HUES48 (cell line): ENCODE results near the gene CRABP1.

Source experiments
- H3K27ac ChIP-seq: one replicate; pipeline ENCODE4 v1.7.0; 2013; ENCODE audit warnings: low read depth, low read length, inconsistent platforms
- H3K27me3 ChIP-seq: 2 replicates; pipeline ENCODE4 v1.6.1; 2013; ENCODE audit warnings: mild to moderate bottlenecking, low read length; ENCODE audit not compliant: control insufficient read depth, insufficient read depth
- H3K36me3 ChIP-seq: 2 replicates; pipeline ENCODE4 v1.6.1; 2013; ENCODE audit warnings: low read length; ENCODE audit not compliant: control insufficient read depth, insufficient read depth
- H3K4me1 ChIP-seq: 2 replicates; pipeline ENCODE4 v1.6.1; 2013; ENCODE audit warnings: mild to moderate bottlenecking, low read length; ENCODE audit not compliant: control insufficient read depth, insufficient read depth
- H3K4me3 ChIP-seq: 2 replicates; pipeline ENCODE4 v1.5.1; 2013; ENCODE audit warnings: mild to moderate bottlenecking, low read depth, low read length
- H3K9ac ChIP-seq: 2 replicates; pipeline ENCODE4 v1.6.1; 2013; ENCODE audit warnings: mild to moderate bottlenecking, low read depth, low read length, moderate library complexity
- H3K9me3 ChIP-seq: 2 replicates; pipeline ENCODE4 v1.6.1; 2013; ENCODE audit warnings: low read length; ENCODE audit not compliant: control insufficient read depth, insufficient read depth

The CRABP1 gene

DNA sequence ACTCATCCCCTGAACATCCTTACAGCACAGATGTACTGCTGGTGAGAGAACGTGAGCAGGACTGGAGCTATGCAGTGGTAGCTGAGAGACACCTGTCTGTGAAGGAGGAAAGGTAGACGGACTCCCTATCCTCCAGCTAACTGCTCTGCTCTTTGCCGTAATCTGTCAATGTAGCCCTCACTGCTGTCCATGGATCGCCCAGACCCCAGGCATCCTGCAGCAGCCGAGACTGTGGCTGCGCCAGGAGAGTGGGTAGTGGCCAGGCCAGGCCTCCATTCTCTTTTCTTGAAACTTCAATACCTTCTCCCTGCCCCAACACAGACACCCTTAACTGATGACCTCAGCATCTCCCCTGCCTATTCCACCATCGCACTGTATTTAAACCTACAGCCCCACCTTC is 44.5 kb downstream of the CRABP1 start:
- no peaks in the 10 kb centered on the region for H3K36me3 ChIP-seq
- H3K27ac ChIP-seq, result no peak overlapping the region
- H3K4me3 ChIP-seq, result no peak overlapping the region
- H3K9me3 ChIP-seq, result no peaks in the 10 kb centered on the region
- no peaks in the 10 kb centered on the region; the same call in none of the 2 replicates for H3K27me3 ChIP-seq
- no peak overlapping the region for H3K9ac ChIP-seq
- H3K4me1 ChIP-seq, result peaks cover 26% of the 10 kb centered on the region

DNA sequence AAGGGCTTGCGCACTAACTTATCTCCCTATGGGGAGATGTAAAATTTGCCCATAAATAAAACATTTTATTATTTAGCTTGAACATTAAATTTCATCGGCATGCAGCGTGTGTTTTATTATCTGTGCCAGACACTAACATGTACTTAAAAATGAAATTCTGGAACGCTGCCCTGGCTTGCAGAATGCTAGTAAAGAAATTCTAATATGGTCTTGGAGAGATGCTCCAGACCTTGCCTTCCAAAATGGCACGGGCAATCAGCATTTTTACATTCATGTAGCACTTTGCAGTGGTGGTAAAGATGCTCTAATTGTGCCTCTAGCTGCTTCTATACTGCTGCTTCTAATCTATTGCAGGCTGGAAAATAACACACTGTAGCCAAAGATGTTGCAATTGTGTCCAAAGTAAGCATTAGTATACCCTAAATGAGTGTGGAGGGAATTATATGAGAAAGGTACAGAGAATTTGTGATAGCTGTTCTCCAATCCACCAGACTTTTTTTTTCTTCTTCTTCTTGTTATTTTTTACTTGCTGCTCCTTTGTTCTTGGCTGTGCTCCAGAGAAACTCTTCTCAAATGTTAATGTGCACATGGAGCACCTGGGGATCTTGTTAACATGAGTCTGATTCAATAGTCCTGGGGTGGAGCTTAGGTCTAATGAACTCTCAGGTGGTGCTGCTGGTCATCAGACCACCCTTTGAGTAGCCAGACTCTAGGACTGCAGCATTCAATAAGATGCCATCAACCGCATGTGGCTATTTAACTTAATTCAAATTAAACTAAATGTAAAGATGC is 47.3 kb downstream of the CRABP1 start:
- no peak overlapping the region for H3K9ac ChIP-seq
- no peaks in the 10 kb centered on the region for H3K9me3 ChIP-seq
- 0 out of 2 replicates have a peak overlapping the region, but pooled peaks have one; percentile 7 for H3K4me3 ChIP-seq
- peaks cover 33% of the 10 kb centered on the region for H3K4me1 ChIP-seq
- peak overlapping the region; percentile 48 for H3K27ac ChIP-seq
- H3K27me3 ChIP-seq, result no peaks in the 10 kb centered on the region; the same call in none of the 2 replicates
- no peaks in the 10 kb centered on the region for H3K36me3 ChIP-seq

DNA sequence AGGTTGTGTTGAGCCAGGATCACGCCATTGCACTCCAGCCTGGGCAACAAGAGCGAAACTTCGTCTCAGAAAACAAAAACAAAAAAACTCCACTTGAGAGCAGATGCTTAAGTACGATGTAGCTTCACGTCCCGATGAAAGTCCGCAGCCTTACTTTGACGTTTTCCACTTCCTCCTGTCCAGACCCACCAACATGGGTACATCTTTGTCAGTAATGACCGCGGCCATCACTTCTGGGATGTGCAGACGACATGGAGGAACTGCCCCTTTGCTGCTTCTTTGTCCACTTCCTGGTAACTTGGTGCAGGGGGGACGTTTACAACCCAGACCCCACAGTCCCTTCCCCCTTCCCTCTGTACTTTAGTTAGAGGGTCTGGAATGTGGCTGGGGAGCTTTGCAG is 48.7 kb downstream of the CRABP1 start:
- H3K27ac ChIP-seq, result no peak overlapping the region
- no peaks in the 10 kb centered on the region for H3K9me3 ChIP-seq
- H3K27me3 ChIP-seq, result no peaks in the 10 kb centered on the region; the same call in none of the 2 replicates
- H3K9ac ChIP-seq, result no peak overlapping the region
- H3K36me3 ChIP-seq, result no peaks in the 10 kb centered on the region
- peaks cover 39% of the 10 kb centered on the region for H3K4me1 ChIP-seq
- H3K4me3 ChIP-seq, result no peak overlapping the region

DNA sequence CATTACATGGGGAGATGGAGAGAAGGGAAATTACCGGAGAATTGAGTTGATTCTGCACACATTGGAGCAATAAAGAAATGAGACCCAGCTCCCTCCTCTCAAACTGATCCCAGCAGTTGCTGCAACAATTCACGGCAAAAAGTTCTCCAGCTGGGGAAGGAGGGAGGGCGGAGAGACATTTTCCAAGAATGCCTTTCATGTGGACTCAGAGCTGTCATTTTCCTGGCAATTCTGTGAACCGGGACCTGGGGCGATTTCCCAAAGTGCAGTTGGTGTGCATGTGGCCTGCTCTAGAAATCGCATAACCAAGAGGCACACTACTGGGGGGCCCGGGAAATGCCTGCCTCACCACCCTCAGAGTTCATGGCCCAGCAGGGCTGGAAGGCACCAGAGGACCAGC is 49.2 kb downstream of the CRABP1 start:
- H3K27me3 ChIP-seq, result no peaks in the 10 kb centered on the region; the same call in none of the 2 replicates
- no peak overlapping the region for H3K4me3 ChIP-seq
- H3K27ac ChIP-seq, result no peak overlapping the region
- no peaks in the 10 kb centered on the region for H3K9me3 ChIP-seq
- no peak overlapping the region for H3K9ac ChIP-seq
- H3K4me1 ChIP-seq, result peaks cover 43% of the 10 kb centered on the region
- H3K36me3 ChIP-seq, result no peaks in the 10 kb centered on the region

DNA sequence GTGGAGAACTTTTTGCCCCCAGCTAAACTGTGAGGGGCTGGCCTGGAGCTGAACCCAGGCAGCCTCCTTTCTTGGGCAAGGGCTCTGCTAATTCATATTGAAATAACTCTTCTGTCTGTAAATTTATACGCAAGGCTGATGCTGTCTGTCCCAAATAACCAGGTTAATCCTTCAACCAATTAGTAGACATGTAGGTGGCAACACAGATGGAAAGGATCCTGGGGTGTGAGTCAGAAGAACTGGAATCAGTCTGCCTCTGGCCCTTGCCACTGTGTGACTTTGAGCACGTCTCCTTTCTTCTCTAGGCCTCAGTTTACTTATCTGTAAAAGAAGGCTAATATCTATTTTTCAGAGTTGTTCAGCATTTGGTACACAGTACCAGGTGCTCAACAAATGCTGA is 49.6 kb downstream of the CRABP1 start:
- Histone ChIP-seq H3K4me3 (no peak overlapping the region), H3K27ac (no peak overlapping the region), H3K9ac (no peak overlapping the region), H3K36me3 (no peaks in the 10 kb centered on the region), H3K27me3 (no peaks in the 10 kb centered on the region; the same call in none of the 2 replicates), H3K9me3 (no peaks in the 10 kb centered on the region), H3K4me1 (peaks cover 47% of the 10 kb centered on the region)

DNA sequence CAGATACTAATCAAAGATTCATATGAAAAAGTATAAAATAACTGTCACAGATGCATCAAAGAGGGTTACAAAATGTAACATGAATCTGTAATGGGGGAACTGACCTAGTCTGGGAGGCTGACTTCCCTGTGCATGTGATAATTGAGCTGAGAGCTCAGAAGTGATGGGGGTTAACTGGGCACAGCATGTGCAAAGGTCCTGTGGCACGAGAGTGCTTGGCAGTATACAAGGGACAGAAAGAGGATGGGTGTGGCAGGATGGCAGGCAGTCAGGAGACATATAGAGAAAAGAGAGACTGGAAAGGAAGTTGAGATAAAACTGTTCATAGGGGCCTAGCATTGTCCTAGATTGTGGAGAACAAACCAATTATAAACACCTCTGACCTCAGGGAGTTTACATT is 50.1 kb downstream of the CRABP1 start:
- Histone ChIP-seq H3K27me3 (no peaks in the 10 kb centered on the region; the same call in none of the 2 replicates), H3K4me1 (peaks cover 52% of the 10 kb centered on the region), H3K36me3 (no peaks in the 10 kb centered on the region), H3K4me3 (no peak overlapping the region), H3K9me3 (no peaks in the 10 kb centered on the region), H3K27ac (no peak overlapping the region), H3K9ac (no peak overlapping the region)

DNA sequence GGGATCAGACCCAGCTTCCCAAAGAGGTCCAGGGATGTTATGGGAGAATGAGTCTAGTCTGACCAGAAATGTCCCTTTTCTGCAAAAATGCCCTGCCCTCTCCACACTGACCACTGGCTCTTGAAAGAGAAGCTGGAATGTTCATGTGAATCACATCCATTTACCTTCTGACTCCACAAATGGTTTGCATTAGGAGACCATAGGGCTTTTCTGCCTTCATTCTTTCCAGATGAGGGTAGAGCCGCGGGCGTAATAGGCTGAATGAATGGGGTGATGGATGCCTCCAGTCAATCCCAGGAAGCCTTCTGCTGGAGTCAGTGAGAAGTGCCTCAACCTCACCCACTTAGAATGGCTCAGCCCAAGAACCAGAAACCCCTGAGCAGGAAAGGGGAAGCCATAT is 50.7 kb downstream of the CRABP1 start:
- no peak overlapping the region for H3K4me3 ChIP-seq
- H3K9me3 ChIP-seq, result no peaks in the 10 kb centered on the region
- H3K4me1 ChIP-seq, result peaks cover 58% of the 10 kb centered on the region
- no peak overlapping the region for H3K27ac ChIP-seq
- H3K9ac ChIP-seq, result no peak overlapping the region
- no peaks in the 10 kb centered on the region; the same call in none of the 2 replicates for H3K27me3 ChIP-seq
- H3K36me3 ChIP-seq, result no peaks in the 10 kb centered on the region

DNA sequence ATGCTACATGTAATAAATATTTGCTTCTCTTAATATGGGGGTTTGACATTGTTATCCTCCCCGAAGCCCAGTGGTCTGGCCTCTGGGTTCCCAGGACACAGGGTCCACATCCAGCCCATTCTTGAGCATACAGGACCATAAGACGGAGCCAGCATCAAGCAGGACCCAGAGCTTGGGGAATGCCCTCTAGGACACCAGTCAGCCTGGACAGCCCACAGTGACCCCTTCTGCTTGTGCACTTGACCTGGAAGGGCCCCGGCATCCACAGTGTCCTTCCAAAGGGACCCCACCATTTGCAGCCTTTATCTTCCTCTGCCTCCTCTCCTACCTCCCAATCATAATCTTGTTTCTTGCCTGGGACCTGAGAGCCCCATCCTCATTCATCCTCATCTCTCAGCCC is 51.6 kb downstream of the CRABP1 start:
- H3K27ac ChIP-seq, result no peak overlapping the region
- H3K9me3 ChIP-seq, result no peaks in the 10 kb centered on the region
- H3K4me1 ChIP-seq, result peaks cover 55% of the 10 kb centered on the region
- H3K4me3 ChIP-seq, result no peak overlapping the region
- no peaks in the 10 kb centered on the region for H3K36me3 ChIP-seq
- no peak overlapping the region for H3K9ac ChIP-seq
- H3K27me3 ChIP-seq, result no peaks in the 10 kb centered on the region; the same call in 1 of the 2 replicates

DNA sequence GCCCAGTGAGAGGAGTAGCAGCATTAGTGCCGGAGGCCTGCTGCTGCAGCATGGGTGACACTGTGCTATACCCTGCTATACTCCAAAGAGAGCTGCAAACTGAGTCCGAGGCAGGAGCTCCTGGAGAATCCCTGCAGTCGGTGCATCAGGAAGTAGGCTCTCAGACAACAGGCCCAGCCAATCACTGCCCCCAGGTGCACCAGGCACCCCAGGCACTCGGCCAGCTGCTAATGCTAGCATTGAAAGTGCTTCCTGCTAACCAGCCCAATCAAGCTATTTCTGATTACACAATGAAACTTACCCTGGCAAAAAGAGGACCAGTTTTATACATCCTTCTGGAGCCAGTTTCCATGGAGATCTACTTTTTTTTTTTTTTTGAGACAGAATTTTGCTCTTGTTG is 52.3 kb downstream of the CRABP1 start:
- Histone ChIP-seq H3K4me3 (no peak overlapping the region), H3K27ac (no peak overlapping the region), H3K27me3 (no peaks in the 10 kb centered on the region)

DNA sequence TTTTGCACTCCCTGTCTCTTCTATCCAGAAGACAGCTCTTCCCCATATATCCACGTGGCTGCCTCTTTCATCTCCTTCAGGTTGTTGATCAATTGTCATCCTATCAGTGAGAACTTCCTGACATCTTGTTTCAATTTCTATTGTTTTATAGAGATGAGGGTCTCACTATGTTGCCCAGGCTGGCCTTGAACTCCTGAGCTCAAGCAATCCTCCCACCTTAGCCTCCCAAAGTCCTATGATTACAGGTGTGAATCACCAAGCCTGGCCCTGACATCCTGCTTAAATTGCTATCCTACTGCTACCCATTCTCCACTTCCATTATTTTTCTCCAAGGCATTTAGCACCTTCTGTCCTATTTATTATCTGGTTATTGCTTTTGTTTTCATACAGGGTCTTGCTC is 53.0 kb downstream of the CRABP1 start:
- H3K27me3 ChIP-seq, result no peaks in the 10 kb centered on the region
- no peak overlapping the region for H3K27ac ChIP-seq
- no peaks in the 10 kb centered on the region for H3K9me3 ChIP-seq
- H3K36me3 ChIP-seq, result no peaks in the 10 kb centered on the region
- peaks cover 42% of the 10 kb centered on the region for H3K4me1 ChIP-seq
- H3K9ac ChIP-seq, result no peak overlapping the region
- H3K4me3 ChIP-seq, result no peak overlapping the region

More for the DNA sequence above, 52.3 kb downstream of the CRABP1 start:
- Histone ChIP-seq H3K9ac (no peak overlapping the region), H3K36me3 (no peaks in the 10 kb centered on the region), H3K9me3 (no peaks in the 10 kb centered on the region), H3K4me1 (peaks cover 48% of the 10 kb centered on the region)

DNA sequence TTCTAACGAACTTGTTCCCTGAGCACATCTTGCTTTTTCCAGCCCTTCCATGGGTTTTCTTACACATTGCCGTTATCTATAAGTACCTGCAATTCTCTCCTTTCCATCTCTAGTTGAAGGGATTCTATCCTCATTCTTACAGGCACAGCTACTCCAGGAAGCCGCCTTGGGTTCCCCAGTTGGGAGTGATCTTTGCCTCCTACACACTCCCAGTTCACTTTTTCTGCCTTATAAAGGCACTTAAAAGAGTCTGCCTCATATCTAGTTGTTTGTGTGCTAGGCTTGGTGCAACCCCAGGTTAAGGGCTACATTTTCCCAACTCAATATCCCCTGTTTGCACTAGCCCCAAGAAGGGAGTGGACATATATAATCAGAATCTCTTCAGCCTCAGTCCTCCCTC is 53.9 kb downstream of the CRABP1 start:
- Histone ChIP-seq H3K4me3 (no peak overlapping the region), H3K36me3 (no peaks in the 10 kb centered on the region), H3K27me3 (no peaks in the 10 kb centered on the region), H3K9me3 (no peaks in the 10 kb centered on the region), H3K4me1 (peaks cover 40% of the 10 kb centered on the region), H3K27ac (no peak overlapping the region), H3K9ac (no peak overlapping the region)
